CD4-positive, alpha-beta T cell treated with Interleukin-4 for 1 hour (primary cell): Measurements from ENCODE around the gene ZNRF1.

ENCODE experiments used
- DNase-seq, 2 donors: peaks; one replicate each; pipeline ENCODE4 v3.0.0-alpha.2; 2020 to 2022

The ZNRF1 gene

GRCh38 chr16:75027520-75028300 is 28.9 kb downstream of the ZNRF1 start:
- no peak for DNase-seq

DNA sequence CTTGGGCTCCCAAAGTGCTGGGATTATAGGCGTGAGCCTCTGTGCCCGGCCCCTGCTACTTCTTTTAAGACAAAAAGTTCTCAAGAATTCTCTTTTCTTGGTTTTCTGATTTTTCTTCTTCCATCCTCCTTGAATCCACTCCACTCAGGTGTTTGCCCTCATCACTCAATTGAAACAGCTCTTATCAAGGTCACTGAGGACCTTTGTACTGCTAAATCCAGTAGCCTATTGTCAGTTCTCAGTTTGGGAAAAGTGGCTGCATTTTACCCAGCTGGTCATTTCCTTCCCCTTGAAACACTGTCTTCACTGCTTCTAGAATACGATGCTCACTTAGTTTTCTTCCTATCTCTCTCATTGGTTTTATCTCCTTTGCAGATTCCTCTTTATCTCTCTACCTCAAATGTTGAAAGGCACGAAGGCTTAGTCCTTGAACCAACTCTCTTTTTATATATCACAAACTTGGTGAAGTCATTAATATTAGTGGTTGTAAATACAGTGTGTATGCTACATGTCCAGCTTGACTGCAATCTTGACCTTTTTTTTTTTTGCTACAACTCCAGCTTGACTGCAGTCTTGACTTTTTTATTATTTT is 29.8 kb downstream of the ZNRF1 start:
- no peak for DNase-seq

DNA sequence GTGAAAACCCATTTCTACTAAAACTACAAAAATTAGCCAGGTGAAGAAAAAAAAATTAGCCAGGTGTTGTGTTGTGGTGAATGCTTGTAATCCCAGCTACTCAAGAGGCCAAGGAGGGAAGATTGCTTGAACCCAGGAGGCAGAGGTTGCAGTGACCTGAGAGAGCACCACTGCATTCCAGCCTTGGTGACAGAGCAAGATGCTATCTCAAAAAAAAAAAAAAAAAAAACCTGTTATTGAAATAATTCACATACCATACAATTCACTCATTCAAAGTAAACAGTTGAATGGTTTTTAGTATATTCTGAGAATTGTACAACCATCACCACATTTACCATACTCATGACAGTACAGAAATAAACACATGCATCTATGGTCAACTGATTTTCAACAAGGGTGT is 31.0 kb downstream of the ZNRF1 start:
- DNase-seq: no peak

DNA sequence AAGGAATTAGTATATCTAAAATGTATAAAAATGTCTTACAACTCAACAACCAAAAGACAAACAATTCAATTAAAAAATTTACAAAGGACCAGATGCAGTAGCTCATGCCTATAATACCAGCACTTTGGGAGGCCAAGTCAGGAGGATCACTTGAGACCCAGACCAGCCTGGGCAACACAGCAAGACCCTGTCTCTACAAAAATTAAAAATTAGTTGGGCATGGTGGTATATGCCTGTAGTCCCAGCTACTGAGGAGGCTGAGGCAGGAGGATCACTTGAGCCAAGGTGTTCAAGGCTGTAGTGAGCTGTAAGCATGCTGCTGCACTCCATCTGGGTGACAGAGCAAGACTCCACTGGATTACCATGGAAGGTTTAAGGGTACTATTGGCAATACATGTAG is 33.8 kb downstream of the ZNRF1 start:
- DNase-seq: no peak

DNA sequence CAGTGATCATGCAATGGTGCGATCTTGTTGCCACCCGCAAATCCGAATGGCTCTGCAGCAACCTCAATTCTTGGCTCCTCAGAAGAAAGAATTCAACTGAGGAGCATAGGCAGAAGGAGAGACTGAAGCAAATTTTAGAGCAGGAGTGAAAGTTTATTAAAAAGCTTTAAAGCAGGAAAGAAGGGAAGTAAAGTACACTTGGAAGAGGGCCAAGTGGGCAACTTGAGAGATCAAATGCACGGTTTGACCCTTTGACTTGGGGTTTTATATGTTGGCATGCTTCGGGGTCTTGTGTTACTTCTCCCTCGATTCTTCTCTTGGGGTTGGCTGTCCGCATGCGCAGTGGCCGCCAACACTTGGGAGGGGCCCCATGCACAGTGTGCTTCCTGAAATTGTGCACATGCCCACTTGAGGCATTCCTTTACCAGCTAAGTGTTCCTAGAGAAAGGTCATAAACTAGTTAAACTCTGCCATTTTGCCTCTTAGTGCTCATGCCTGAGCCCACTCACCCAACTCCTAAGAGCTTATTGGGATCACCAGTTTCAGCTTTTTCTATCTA is 36.7 kb downstream of the ZNRF1 start:
- no peak for DNase-seq

DNA sequence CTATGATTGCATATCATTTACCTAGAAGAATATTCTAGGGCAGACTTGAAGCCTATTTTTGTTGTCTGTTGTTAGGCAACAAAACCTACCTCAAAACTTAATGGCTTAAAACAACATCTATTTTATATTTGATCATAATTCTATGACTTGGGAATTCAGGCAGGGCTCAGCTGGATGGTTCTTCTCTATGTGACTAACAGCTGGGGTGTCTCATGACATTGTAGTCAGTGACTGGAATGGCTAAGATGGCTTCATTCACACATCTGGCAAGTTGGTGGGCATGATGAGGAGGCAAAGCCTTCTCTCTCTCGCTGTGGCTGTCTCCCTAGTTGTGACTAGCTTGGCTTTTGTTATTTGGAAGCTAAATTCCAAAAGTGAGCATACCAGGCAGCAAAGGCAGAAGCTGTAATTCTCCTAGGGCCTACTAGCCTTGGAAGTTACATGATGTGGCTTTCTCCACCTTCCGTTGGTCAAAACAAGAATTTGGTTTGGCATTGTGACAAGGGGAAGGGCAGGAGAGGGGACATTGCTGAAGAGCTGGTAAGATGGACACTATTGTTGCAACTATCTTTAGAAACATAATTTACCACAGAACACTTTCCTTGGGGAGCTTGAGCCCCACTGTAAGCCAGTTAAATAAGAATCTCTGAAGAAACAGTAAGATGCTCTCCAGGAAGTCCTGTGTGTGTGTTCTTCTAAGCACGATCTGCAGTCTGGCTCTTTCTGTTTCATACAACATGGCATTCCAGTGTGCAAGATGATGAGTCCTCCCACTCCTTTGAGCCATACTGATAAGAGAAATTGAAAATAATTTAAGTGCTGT is 39.4 kb downstream of the ZNRF1 start:
- no peak for DNase-seq

DNA sequence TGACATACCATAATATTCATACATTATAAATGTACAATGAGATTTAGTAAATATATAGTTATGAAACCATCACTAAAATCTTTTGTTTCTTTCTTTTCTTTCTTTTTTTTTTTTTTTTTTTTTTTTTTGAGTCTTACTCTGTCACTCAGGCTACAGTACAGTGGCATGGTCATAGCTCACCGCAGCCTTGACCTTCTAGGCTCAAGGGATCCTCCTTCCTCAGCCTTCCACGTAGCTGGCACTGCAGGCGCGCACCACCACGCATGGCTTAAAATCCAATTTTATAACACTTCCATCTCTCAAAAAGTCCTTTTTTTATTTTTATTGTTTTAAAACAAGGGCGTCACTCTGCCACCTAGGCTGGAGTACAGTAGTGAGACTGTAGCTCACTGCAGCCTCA is 41.1 kb downstream of the ZNRF1 start:
- no peak for DNase-seq

- no peak for DNase-seq
Measured at GRCh38 chr16:75042426-75043174, 43.8 kb downstream of the ZNRF1 start.

DNA sequence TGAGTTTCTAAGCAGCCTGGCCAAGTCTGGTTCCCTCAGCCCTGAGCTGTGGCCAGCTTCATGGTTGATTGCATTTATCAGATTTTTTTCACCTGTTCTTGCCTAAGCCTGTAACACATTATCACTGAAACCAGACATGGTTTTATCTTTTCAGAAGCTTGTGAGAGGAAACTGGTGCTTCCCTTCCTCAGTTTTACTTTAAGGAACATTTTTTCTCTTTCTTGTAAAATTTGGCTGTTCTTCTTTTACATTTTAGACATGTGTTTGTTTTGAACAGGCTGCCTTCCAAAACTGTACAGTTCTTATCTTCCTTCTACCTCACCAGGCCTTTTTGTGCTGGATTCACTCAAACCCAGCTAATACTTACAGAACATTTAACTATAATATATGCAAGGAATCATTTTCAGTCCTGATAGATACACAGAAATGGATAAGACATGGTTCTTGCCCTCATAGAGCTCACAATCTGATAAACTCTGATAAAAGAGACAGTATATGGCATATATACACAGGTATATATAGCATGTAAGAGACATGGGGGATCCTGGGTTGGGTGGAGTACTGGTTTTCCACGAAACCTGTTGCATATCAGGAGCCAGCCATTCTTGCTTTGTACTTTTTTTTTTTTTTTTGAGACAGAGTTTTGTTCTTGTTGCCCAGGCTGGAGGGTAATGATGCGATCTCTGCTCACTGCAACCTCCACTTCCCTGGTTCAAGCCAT is 44.5 kb downstream of the ZNRF1 start:
- no peak for DNase-seq

DNA sequence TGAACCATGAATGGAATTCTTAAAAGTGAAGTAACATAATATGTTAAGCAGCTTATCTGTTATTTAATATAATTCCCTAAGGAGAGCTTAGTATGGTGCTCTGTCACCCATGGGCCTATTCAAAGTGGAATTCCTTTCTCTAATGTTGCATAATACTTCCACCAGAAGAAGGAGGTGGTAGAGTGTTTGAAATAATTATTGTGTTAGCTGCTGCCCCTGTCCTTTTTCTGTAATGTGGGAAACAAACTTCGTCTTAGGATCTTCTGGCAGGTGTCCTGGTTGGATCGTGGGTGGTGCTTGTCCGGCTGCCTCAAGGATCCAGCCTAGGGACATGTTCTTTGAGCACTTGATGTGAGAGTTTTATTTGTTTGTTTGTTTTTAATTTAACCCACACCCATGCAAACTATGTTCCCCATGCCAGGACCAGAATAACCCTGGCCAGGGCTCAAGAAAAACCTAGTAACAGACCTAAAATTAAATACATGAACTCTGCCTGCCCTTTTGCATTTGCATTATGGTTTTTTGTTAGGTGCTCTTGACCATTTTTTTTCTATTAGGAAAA is 46.1 kb downstream of the ZNRF1 start:
- DNase-seq: no peak

- no peak for DNase-seq
Measured at GRCh38 chr16:75045424-75045823, 46.6 kb downstream of the ZNRF1 start.

GRCh38 chr16:75048054-75048453 is 49.2 kb downstream of the ZNRF1 start:
- DNase-seq: no peak

DNA sequence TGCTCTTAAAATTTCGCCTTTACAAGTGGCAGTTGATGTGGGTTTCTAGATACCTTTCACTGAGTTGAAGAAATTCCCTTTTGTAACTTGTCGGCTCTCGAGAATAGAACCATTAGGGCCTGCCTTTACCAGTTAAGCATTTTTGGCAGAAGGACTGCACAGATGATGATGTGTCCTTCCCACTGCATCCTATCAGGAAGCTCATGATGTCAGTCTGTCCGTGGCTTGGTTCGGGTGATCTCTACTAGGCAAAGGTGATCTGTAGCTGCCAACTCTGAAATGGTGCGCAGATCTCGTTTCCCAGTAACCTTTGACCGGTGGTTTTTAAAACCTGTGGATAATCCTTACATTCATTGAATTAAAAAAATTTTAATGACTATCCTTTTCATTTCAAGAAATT is 49.7 kb downstream of the ZNRF1 start:
- no peak for DNase-seq

DNA sequence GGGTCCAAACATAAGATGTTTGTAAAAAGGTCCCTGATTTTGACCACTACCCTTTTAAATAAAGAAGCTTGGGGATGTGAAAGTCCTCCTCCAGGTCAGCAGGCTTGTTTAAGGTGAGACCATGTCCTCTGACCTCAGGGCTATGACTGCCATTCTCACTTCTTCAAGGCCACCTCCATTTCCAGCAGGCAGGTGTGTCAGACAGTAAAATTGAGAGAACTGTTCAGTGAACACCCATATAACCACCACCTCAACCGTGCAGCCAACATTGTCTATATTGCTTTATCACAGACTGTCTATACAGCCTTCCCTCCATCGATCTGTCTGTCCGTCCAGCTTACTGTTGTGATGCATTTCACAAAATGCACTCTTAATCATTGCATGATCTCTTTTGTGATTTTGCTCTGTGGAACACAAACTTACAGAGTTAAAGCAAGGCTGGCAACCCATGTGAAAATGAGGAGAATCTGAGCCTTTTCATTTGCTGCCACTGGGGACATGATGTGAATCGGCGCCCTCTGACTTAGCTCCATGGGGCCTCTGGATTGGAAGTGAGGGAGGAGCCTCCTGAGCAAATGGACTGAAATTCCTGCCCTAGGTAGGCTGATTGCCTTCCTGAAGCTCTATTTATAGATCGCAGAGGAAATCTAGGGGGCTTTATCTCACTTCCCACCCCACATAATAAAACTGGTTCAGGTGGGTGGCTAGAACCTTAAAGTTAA is 53.8 kb downstream of the ZNRF1 start:
- no peak for DNase-seq

DNA sequence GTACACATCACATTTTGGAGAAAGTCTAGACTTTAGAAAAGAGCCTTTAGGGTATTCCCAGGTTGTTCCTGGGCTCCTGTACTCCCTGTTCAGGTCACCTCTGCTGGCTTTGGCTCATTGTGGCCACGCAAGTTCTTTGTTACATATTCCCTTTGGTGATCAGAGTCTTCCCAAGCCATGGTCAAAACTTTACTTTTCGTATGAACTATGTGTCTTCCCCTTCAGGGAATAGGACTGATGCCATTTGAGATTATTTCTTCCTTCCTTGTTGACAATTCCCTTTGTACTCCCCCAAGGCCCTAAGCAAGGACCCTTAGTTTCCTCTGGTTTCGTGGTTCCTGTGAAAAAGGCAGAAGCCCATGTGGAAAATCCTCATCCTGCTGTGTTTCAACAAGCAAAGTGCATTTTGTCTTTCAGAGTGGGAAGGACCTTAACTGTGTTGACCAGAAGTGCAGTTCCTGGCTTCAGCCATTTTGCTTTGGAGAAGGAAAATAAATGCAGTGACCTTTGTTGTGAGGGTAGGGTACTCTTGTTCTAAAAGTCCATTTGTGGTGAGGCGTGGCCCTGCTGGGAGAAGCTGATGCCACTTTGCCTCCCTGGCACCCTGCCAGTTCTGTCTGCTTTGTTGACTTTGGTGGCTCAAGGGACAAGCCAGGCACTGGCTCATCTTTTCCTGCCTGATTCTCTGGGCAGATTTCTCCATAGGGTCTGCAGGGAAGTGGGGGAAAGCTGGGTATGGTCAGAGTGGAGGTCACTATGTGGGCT is 55.1 kb downstream of the ZNRF1 start:
- no peak for DNase-seq

DNA sequence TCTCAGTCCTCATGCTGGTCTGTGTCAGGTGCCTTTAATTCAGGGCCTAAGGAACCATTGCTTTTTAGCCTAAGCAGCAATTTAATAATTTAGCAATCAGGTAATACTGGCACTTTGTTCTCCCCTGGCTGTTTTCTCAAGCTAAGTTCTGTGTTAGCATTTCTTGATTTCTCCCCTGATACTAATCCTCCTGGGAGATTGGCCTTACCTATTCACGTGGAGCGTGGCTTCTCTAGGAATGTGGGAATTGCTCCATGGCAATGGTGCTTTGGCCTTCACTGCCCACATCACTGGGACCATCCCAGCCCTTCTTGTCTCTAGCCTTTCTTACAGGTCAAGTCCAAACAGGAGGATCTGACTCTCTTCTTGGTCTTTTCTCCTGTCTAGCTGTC is 55.7 kb downstream of the ZNRF1 start:
- DNase-seq: no peak

- DNase-seq: no peak
Measured at GRCh38 chr16:75058806-75059205, 60.0 kb downstream of the ZNRF1 start.

- DNase-seq: no peak
Measured at GRCh38 chr16:75059411-75059810, 60.6 kb downstream of the ZNRF1 start.

DNA sequence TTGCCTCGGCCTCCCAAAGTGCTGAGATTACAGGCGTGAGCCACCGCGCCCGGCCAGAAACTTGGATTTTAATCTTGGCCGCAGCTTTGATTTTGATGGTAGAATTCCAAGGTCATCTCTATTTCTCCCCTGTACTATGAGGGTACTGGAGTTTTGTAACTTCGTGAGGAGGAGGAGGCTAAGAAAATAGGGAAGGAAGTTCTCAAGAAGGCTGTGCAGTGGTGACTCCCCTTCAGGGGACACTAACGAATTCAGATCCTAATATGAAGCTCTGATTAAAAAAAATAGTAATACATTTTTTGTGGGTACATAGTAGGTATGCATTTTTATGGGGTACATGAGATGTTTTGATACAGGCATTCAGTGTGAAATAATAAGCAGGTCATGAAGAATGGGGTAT is 61.9 kb downstream of the ZNRF1 start:
- no peak for DNase-seq

DNA sequence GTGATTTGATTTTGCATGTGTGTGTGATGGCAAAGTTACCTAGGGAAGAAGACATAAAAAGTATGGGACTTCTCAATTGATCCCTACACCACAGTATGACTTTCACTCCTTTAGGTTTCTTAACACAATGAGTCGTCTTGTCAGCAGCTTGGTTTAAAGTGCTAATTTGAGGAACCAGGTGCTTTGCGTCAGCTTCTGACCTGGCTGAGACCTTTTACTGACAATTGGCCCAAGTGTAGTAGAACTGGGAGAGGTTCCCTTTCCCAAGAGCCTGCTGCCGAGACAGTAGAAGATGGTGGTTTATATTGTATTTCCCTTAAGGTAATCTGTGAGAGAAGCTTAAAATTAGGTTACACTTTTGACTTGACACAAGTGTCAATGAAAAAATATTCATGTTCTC is 62.8 kb downstream of the ZNRF1 start:
- DNase-seq: no peak
